ENCODE results near the gene FRAS1.
"Not testable (repeated sequence)": the region's sequence is repeated elsewhere in the genome, so short reads cannot be mapped to it uniquely, and the experiment has no call there.

The FRAS1 gene

DNA sequence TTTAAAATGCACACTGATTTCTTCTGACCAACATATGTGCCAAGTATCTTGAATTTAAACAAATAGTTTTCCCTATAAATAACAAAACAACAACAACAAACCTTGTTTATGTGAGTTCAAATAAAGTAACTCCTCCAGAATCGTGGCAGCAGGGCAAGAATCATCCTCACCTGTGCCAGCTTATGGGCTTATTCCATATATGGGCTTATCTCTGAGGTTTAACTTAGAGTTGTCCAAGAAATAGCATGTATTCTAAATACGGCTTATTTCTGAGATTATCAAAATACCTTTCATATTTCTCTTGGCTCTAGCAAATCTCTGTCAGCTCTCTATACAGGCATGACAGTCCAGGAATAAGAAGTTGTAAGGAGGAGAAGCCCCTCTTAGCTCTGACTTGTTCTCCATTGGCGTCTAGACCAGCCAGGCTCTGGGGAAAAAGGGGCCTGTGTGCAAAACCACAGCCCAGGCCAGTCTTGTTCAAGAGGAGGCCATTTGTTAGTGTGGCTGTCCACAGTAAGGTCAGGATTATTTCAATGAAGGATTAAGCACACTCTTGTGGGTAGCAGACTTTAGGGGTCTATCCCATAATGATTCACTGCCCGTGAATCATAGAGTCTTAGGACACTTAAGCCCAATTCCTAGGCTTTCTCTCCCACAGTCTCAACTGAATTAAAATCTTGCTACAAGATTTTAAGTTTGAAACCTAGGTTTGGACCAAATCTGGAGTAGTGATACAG, 63.2 kb downstream of the FRAS1 start:
- DNase-seq (ENCODE audit: low spot score) = no peak

DNA sequence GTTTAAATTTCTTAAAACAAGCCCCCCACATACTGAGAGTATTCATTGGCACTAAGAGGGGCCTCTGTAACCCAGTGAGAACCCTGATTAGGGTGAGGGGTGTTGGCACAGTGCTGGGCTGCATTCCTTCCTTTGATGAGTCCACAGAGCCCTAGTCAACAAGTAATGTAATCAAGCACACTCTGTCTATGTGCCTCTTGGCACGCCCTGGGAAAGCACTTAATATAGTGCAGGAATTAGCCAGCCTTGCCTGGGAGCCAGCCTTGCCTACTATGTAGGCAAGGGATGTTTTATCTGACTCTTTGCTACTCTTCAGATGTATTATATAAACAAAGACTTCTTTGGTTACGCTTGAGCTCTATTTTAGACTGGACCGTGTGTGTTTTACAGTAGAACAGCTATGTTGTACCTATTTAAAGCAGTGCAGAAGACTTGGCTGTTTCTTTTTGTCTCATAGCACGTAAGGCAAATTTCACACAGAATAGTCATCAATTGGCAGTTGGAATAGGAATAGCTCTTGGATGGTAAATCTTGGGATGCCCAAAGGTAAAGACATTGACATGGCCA, 64.3 kb downstream of the FRAS1 start:
- no peak for DNase-seq (ENCODE audit: low spot score)

DNA sequence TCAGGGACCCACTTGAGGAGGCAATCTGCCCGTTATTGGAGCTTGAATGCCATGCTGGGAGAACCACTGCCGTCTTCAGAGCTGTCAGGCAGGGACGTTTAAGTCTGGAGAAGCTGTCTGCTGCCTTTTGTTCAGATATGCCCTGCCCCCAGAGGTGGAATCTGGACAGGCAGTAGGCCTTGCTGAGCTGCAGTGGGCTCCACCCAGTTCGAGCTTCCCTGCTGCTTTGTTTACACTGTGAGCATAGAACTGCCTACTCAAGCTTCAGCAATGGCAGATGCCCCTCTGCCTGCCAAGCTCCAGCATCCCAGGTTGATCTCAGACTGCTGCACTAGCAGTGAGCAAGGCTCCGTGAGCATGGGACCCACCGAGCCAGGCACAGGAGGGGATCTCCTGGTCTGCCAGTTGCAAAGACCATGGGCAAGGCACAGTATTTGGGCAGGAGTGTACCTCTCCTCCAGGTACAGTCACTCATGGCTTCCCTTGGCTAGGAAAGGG, 68.8 kb downstream of the FRAS1 start:
- not testable (repeated sequence) for DNase-seq (ENCODE audit: low spot score)

DNA sequence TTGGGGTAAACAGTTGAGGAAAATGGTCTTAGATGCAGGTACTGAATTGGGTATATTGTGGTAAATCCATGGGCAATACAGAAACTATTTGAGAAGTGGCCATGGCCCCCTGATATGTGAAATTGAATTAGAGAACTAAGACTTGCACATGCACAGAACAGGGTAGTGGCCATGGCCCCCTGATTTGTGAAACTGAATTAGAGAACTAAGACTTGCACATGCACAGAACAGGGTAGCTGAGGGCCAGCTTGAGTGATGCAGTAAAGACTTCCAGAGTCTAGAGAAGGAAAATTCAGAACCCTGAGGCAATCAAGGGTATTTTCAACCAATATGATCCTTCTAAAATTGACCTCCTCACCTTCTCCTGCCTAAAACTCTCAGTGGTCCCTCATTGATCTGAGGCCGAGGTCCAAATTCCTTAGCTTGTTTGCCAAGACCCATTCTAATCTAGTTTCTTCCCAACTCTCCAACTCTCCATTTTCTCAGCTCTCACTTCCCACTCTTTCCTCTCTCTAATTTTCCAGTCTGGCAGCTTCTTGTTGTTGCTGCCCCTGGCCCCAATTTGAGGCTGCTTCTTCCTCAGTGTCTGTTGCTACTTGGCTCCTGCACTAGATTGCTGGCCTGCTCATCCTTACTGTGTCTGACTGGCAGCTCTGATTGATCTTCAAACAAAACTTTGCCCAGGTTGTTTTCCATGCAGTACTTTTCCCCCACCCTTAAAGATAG, 72.4 kb downstream of the FRAS1 start:
- no peak for DNase-seq (ENCODE audit: low spot score)

DNA sequence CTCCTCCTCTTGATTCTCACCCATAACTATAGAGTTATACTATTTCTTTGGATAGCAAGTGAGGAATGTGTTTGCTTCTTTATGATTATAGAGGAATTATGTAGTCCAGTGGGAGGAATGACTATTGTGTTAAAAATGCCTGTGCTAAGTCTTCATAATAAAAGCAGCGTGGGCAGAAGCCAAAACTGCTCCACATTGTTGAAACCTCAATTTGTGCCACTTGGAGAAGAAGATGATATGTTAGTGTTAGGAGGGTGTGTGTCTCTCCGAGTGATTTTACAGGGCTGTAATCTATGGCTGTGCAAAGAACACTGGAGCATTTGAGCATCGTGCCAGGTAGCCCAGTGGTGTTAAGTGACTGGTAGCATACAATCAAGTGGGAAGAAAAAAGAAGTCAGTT, 74.3 kb downstream of the FRAS1 start:
- DNase-seq (ENCODE audit: low spot score) = no peak

DNA sequence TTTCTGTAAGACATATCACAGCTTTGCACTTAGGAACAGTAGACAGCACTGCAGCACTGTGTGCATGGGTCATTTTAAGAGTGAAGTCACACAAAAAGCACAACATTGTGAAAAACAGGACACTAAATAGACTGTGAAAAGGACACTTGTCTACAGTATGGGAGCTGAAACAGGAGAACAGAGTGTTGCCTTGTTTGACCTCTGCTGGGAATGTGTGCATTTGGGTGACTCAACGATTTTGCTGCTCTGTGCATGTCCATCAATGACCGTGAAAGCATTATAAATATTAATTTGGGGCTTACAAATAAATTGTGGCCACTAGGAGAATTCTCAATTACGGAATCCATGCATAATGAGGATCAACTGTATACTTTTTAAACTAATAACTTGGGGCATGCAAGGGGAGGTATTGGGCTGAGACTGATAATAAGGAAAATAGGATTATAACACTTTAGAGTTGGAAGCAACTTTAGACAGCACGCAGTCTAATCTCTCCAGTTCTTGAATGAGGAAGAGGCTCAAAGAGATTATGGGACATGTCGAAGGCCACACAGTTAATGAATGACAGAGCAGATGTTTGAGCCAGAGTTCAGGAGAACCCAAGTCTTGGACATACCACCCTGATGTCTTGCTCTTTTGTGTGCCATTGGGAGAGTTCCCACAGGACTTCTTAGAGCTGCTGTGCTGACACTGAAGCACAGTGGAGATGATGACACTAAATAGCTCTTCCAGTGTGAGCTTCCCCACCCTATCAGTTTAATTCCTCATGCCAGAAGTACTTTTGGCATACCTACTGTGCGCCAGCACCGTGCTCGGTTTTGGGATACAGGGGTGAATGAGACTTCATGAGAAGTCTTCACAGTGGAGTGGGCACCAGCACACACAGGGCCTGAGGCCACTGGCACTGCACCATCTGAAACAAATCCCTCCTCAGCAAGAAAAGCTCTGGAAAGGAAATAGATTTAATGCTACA, 79.3 kb downstream of the FRAS1 start:
- DNase-seq (ENCODE audit: low spot score) = no peak

DNA sequence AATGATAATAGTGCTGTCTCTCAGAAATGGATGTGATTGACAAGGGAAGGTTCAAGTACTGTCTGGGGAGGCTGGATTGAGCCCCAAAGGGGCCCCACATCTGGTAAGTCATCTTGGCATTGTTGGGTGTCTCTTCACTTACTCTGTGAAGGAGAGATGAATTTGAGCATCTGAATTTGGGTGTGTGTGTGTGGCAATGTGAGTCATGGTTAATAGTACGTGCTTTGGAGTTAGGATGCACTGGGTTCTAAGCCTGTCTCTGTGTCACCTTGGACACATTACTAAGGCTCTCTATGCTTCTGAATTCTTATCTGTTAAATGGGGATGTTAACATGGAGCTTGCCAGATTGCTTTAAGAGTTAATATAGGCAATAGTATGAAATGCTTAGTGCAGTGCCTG, 80.4 kb downstream of the FRAS1 start:
- no peak for DNase-seq (ENCODE audit: low spot score)

DNA sequence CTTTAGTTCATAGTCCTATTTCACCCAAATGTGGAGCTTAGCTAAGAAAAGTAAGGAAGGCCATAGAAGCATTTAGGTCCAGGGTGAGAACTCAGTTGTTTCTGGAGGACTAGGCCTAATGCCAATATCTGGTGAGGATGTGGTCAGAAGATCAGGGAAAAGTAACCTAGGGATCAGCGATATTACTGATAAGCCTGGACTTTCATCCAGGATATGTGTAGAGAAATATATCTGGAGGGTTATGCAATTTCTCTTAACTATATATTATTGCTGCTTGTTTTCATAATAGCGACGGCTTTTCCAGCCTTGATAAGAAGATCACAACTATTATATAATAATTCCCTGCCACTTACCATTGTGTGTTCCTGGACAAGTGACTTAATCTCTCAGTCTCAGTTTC, 81.1 kb downstream of the FRAS1 start:
- no peak for DNase-seq (ENCODE audit: low spot score)

DNA sequence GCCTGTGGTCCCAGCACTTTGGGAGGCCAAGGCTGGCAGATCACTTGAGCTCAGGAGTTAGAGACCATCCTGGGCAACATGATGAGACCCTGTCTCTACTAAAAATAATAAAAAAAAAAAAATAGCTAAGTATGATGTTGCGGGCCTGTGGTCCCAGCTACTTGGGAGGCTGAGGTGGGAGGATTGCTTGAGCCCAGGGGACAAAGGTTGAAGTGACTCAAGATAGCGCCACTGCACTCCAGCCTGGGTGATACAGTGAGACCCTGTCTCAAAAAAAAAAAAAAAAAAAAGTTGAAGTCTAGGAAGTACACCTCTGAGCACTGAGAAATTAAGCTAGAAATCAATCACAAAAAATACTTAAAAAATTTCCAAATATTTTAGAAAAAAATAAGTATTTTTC, 86.5 kb downstream of the FRAS1 start:
- DNase-seq (ENCODE audit: low spot score) = no peak

DNA sequence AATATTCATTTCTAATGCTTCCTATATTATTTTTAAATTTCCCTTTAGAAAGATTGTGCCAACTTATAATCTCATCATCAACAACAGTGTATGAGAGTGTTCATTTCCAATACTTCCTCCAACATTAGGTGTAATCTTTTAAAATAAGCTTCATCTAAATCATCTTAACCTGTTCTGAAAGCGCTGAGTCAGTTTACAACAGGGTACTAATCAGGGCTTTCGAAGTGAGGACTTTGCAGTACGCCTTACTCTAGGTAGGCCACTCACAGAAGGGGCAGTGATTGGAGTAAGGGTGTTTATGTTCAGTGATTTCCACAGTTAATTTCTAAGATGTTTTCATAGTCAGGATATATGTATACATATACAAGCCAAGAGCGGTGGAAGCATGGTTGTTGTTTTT, 87.9 kb downstream of the FRAS1 start:
- no peak for DNase-seq (ENCODE audit: low spot score)

DNA sequence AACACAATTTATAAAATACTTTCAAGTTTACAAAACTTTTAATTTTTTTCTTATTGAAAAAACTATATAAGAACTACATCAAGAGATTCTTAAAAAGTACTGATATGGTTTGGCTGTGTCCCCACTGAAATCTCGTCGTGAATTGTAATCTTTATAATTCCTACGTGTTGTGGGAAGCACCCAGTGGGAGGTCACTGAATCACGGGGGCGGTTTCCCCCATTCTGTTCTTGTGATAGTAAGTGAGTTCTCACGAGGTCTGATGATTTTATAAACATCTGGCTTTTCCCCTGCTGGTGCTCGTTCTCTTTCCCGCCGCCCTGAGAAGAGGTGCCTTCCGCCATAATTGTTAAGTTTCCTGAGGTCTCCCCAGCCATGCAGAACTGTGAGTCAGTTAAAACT, 88.5 kb downstream of the FRAS1 start:
- DNase-seq (ENCODE audit: low spot score) = no peak

DNA sequence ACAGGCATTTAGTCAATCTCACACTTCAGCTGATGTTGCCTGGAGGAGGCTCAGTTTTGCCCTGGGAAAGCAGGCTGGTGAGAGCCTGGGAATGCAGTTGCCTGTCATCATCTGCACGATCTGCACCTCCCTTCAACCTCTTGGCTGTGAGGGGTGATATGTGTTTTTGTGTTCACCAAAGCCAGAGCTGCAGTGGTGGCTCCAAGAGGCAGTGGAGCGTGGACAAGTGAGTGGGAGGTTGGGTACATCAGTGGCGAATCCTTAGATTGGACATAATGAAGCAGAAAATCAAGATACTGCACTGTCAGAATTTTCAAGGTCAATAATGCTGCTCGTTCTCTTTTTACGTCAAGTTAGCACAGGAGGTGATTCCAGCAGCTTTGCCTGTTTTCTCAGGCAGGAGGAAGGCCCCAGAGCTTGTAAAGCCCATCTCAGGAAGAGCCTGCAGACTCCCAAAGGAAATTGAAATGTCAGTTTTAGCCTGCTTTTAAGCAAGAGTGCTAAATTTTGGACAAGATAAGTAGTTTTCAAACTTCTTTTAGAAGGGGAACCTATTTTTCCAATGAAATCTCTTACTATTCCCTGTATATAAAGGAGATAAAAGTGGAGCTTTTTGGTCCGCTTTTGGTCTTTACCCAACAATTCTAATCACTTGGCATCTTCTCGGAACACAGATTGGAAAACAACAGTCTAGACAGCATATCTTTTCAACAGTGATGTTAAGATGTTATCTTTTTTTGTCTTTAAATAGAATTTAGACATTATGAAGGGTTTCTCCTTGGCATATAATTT, 92.8 kb downstream of the FRAS1 start:
- DNase-seq (ENCODE audit: low spot score) = no peak

DNA sequence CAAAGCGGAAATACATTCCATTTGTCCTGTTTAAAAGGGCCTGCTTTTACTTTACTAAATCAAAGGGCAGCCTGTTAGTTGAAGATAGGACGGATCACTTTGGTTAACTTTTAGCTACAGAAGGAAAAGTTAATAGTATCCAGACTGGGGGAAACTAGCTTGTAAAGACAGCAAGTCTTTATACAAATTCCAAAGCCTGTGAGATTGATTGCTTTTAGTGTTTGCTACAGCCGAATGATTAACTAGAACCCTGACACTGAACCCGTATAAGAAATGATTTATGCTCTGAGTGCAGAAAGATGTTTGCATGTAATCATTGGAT, 93.4 kb downstream of the FRAS1 start:
- DNase-seq (ENCODE audit: low spot score) = no peak

DNA sequence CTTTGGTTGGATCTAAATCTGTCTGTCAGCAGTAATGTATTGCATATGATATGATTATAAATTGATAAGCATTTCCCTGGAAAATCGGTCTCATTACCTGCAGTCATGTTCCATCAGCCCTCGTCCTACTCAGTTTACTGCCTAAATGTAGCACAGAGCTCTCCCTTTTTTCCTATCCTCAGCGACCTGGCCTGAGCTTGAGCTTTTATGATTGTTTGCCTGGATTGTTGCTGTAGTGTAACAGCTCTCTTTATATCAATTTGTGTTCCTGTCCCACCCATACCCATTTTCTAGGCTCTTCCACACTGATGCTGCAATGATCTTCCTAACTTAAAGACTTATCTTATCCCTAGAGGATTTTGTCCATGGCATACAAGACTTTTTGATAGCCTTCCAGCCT, 95.7 kb downstream of the FRAS1 start:
- no peak for DNase-seq (ENCODE audit: low spot score)

DNA sequence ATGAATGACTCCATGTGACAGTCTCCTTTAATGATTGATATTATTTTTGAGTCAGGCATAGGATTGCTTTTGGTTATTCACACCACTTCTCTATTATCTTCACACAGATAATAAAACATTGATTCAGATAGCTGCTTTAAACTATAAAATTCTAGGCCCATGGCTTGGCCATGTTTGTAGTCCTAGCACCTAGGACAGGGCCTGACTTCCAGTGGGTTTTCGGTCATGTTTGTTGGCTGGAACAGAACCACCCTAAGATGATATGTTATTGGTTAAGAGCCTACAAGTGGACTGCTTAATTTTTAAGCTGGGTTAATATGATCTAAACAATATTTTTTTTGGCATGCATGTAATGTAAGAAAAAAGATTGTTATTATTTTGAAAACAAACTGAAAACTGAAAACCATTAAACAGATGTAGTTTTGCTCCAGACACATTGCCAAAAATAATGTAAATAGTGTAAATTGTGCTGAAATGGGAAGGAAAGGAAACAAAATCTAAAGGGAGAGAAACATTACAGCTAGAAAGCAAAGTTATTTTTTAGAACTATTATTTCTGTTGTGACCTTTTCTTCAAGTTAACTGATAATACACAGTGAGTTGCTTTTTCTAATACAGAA, 98.0 kb downstream of the FRAS1 start:
- no peak for DNase-seq (ENCODE audit: low spot score)

DNA sequence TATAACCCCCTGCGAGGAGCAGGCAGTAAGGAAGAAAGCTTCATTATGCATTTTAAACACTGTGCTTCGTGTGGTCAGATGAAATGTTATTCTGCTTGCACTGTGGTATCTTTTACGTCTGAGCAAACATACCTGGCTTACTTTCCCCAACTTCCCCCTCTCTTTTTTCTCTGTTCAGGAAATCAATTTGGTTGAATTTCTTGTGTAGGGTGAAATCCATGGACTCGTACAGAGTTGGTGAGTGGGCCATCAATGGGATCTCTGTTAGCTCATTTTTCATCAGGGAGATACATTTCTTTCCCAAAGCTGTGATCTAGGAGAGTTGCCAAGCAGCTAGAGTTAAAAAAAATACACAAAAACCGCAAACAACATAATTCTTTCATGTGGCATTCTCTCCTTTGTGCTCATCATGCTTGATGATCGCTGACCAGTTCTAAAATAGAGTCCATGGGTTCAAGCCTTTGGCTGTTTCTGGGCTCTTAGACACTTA, 98.5 kb downstream of the FRAS1 start:
- DNase-seq (ENCODE audit: low spot score) = no peak

DNA sequence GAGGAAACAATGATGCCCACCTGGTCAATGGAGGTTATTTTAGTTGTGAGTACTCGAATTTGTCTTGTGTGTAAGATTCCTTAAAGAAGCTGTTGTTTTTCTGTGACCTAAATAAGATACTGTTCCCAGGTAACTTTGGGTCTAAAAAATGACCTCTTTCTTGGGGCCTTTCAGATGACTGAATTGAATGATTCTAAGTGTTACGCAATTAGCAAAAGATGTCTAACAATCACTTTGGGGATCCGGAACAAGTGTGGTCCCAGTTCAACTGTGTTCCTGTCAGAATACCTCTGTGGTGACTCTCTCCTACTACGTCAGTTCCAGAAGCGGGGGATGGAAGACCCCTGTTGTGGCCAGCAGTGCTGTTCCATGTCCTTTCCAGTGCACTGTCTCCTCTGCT, 99.4 kb downstream of the FRAS1 start:
- DNase-seq (ENCODE audit: low spot score) = no peak

DNA sequence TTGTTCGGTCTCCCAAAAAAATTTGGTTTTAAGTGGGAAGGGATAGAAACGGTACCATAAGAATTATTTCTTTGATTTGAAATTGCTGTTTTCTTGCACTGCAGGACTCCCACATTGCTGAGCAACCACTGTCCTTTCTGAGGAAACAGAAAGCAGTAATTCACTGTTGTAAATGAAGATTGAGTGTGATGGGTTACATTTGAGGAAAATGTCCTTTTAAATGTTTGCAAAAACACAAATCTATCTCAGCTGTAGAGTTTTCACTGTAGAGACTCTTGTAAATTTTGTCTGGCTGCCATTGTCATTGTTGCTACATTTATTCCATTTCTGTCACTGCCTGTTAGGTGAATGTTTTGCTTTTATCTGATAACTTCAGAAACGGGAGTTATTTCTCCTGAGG, 105.2 kb downstream of the FRAS1 start:
- no peak for DNase-seq (ENCODE audit: low spot score)

DNA sequence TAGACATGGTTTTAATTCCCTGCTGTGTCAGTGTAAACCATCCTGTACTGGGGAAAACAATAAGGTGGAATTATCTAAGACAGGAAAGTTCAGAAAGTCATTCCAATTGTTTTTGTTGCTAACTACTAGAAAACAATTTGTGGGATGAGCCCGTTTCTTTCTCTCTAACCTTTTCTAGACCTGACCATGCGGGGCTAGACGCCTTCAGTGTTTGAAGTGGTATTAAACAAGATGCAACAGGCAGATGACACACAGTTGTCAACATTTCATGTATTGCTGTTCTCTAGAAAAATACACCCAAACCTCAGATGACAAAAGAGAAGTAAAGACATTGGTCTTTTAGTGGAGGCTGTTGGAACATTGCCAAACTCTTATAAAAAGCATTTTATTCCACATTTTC, 105.7 kb downstream of the FRAS1 start:
- DNase-seq (ENCODE audit: low spot score) = no peak

DNA sequence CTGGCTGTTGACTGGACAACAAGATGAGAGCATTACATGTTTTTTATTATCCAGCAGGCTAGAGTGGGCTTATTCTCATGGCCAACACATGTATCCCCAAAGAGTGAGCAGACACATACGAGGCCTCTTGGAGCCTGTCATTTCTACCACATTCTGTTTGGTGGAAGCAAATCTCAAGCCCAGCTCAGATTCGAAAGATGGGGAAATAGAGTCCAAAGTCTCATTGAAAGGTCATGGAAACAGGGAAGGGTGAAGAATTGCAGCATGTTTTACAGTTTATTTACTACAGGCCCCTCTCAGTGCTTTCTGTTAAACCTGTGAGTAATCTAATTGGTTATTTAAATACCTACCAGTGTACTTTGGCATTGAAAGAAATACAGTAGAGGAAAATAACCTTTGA, 108.6 kb downstream of the FRAS1 start:
- no peak for DNase-seq (ENCODE audit: low spot score)

DNA sequence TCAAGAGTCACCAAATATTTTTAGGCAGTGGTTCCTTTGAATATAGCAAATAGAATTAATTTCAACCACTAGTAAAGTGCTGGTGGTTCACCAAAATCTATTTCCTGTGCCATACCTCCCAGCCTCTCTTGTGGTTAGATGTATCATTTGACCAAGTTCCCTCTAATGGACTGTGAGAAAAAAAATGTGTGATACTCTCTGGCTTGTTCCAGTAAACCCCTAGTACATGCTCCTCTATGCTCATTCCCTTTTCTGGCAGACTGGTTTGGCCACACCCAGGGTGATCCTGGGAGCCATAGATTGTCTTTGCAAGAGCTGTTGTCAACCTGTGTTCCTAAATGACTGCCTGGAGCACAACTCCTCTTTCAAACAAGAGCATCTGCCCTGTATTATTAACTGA, 109.5 kb downstream of the FRAS1 start:
- DNase-seq (ENCODE audit: low spot score) = no peak

Measured in AG08396 (cell line).